SK-N-SH (cell line): Measurements from ENCODE around the gene YAP1. TPM values are rescaled to one million over a fixed set of nuclear protein-coding genes. Genes with fewer than 3 reads are reported as not detected.

Experiments used
- CTCF ChIA-PET: fragments of 300-600, 350-600 bp; formaldehyde crosslinking; extraction: SDS; loops from one replicate; lab custom pipeline; 2021; lab: Yijun Ruan, JAX
- POLR2A ChIA-PET: fragments of 350-600 bp; sonication (Branson Sonifier 250); formaldehyde crosslinking; extraction: SDS; loops from one replicate; lab custom pipeline; 2020; ENCODE audit warnings: antibody characterized with exemption, inconsistent platforms; lab: Yijun Ruan, JAX
- DNase-seq: peaks from one replicate; pipeline ENCODE4 v3.0.0; 2012
- H2AFZ ChIP-seq: fragments of 200-600 bp; sonication (generic); 2 replicates; pipeline ENCODE4 v1.8.1; 2016; ENCODE audit warnings: antibody characterized with exemption, mild to moderate bottlenecking, low read depth
- H3F3A ChIP-seq: fragments of 200-600 bp; sonication (generic); replicated peaks from 2 replicates; pipeline ENCODE3; 2016; ENCODE audit warnings: antibody characterized with exemption, mild to moderate bottlenecking; ENCODE audit not compliant: insufficient read depth
- H3K27ac ChIP-seq, 2 experiments: fragments of 200-500 bp in 1 of 2; fragments of 200-600 bp in 1 of 2; sonication (Bioruptor generic) in 1 of 2; sonication (generic), shearing (Covaris generic) in 1 of 2; 2 replicates each; pipeline versions ENCODE4 v1.5.1 to v1.6.1; 2014 to 2016; ENCODE audit warnings: low read depth in 2 of 2, inconsistent platforms in 1 of 2, low read length in 1 of 2, mild to moderate bottlenecking in 1 of 2, mixed read lengths in 1 of 2
- H3K27me3 ChIP-seq: fragments of 200-600 bp; sonication (generic), shearing (Covaris generic); 2 replicates; pipeline ENCODE4 v1.6.1; 2016; ENCODE audit warnings: mixed run types; ENCODE audit not compliant: insufficient read depth
- H3K36me3 ChIP-seq, 2 experiments: fragments of 200-500 bp in 1 of 2; fragments of 200-600 bp in 1 of 2; sonication (Bioruptor generic) in 1 of 2; sonication (generic) in 1 of 2; replicated peaks in 1 of 2; 2 replicates each; pipeline versions ENCODE3 to v1.5.1; 2014 to 2016; ENCODE audit warnings: low read length in 1 of 2, mild to moderate bottlenecking in 1 of 2; ENCODE audit not compliant: insufficient read depth in 2 of 2, control insufficient read depth in 1 of 2
- H3K4me1 ChIP-seq, 2 experiments: fragments of 200-500 bp in 1 of 2; fragments of 200-600 bp in 1 of 2; sonication (Bioruptor generic) in 1 of 2; sonication (generic), shearing (Covaris generic) in 1 of 2; 2 replicates each; pipeline versions ENCODE4 v1.5.1 to v1.6.1; 2014 to 2016; ENCODE audit warnings: low read depth in 1 of 2, low read length in 1 of 2, mixed run types in 1 of 2; ENCODE audit not compliant: insufficient read depth in 2 of 2, control insufficient read depth in 1 of 2
- H3K4me2 ChIP-seq: fragments of 200-600 bp; sonication (generic), shearing (Covaris generic); 2 replicates; pipeline ENCODE4 v1.6.1; 2017; ENCODE audit warnings: mixed run types
- H3K4me3 ChIP-seq, 2 experiments: fragments of 200-500 bp in 1 of 2; fragments of 200-600 bp in 1 of 2; sonication (Bioruptor generic) in 1 of 2; sonication (generic), shearing (Covaris generic) in 1 of 2; 2 replicates each; pipeline versions ENCODE4 v1.5.1 to v1.8.1; 2014 to 2016; ENCODE audit warnings: low read depth in 2 of 2, inconsistent platforms in 1 of 2, low read length in 1 of 2, mild to moderate bottlenecking in 1 of 2, mixed read lengths in 1 of 2, moderate library complexity in 1 of 2
- H3K79me2 ChIP-seq: fragments of 200-600 bp; sonication (generic); 2 replicates; pipeline ENCODE4 v1.8.1; 2017; ENCODE audit warnings: mild to moderate bottlenecking; ENCODE audit not compliant: insufficient read depth
- H3K9ac ChIP-seq: fragments of 200-600 bp; sonication (generic); 2 replicates; pipeline ENCODE4 v1.6.1; 2017; ENCODE audit warnings: mixed run types
- H3K9me2 ChIP-seq: fragments of 200-600 bp; sonication (generic); 2 replicates; pipeline ENCODE4 v1.6.1; 2017; ENCODE audit warnings: mixed run types
- H3K9me3 ChIP-seq: fragments of 200-600 bp; sonication (generic); 2 replicates; pipeline ENCODE4 v1.6.1; 2017; ENCODE audit warnings: mixed run types, mild to moderate bottlenecking, moderate library complexity
- H4K20me1 ChIP-seq: fragments of 200-600 bp; sonication (generic); 2 replicates; pipeline ENCODE4 v1.6.1; 2017; ENCODE audit warnings: mild to moderate bottlenecking, mixed run types; ENCODE audit not compliant: insufficient read depth
- CHD2 ChIP-seq: fragments of 150-350 bp; IDR thresholded peaks from 2 replicates; pipeline ENCODE4 v1.6.1; 2018; ENCODE audit warnings: low read length; ENCODE audit not compliant: partially characterized antibody
- EP300 ChIP-seq, 2 experiments: IDR thresholded peaks; 2 replicates each; pipeline versions ENCODE4 v1.4.0 to v1.6.1; 2012; ENCODE audit warnings: borderline replicate concordance in 1 of 2, low read depth in 1 of 2, low read length in 1 of 2
- EZH2phosphoT487 ChIP-seq: fragments of 200-600 bp; sonication (generic); IDR thresholded peaks from 2 replicates; pipeline ENCODE4 v1.6.1; 2017; ENCODE audit warnings: low read depth, mixed run types, mild to moderate bottlenecking, antibody characterized with exemption, moderate library complexity, borderline replicate concordance
- FOXJ3 ChIP-seq: sonication (generic); formaldehyde crosslinking; IDR thresholded peaks from 2 replicates; pipeline ENCODE4 v1.5.1; 2020; ENCODE audit warnings: mild to moderate bottlenecking, missing genetic modification reagents
- FOXM1 ChIP-seq: IDR thresholded peaks from 2 replicates; pipeline ENCODE4 v1.4.0; 2012; ENCODE audit warnings: low read depth, mild to moderate bottlenecking
- GATA2 ChIP-seq: sonication (generic); formaldehyde crosslinking; IDR thresholded peaks from 2 replicates; pipeline ENCODE4 v1.5.0; 2020; ENCODE audit warnings: mild to moderate bottlenecking, missing genetic modification reagents
- JUND ChIP-seq: IDR thresholded peaks from 2 replicates; pipeline ENCODE4 v1.4.0; 2012
- MEF2A ChIP-seq: IDR thresholded peaks from 2 replicates; pipeline ENCODE4 v1.4.0; 2012; ENCODE audit warnings: low read depth, borderline replicate concordance
- NFIC ChIP-seq: IDR thresholded peaks from 2 replicates; pipeline ENCODE4 v1.4.0; 2012; ENCODE audit warnings: borderline replicate concordance
- POLR2AphosphoS5 ChIP-seq: IDR thresholded peaks from 2 replicates; pipeline ENCODE4 v1.6.1; 2012; ENCODE audit warnings: low read depth, low read length
- RCOR1 ChIP-seq: fragments of 150-350 bp; IDR thresholded peaks from 2 replicates; pipeline ENCODE4 v1.6.1; 2017; ENCODE audit warnings: antibody characterized with exemption, low read length
- RXRA ChIP-seq: IDR thresholded peaks from 2 replicates; pipeline ENCODE4 v1.4.0; 2012; ENCODE audit warnings: low read depth, mild to moderate bottlenecking, borderline replicate concordance
- SIN3A ChIP-seq: IDR thresholded peaks from 2 replicates; pipeline ENCODE4 v1.6.1; 2012; ENCODE audit warnings: low read depth, mild to moderate bottlenecking, low read length, moderate library complexity, borderline replicate concordance
- SMC3 ChIP-seq: IDR thresholded peaks from 2 replicates; pipeline ENCODE4 v1.6.1; 2012; ENCODE audit warnings: low read depth, low read length, improper control_type of control experiment
- TCF12 ChIP-seq: IDR thresholded peaks from 2 replicates; pipeline ENCODE4 v1.4.0; 2012
- WGBS: methylation state at CpG from one replicate; pipeline ENCODE4 v1.1.6; 2017; ENCODE audit warnings: low lambda C conversion rate; 5-methylcytosine and 5-hydroxymethylcytosine counted together
- polyA plus RNA-seq, 3 experiments: library from polyadenylated mRNA; depleted of rRNA; stranded (reverse); fragments of >200 nt; gene quantifications; 2 replicates each; pipeline ENCODE4 v1.2.3, GENCODE V29; 2012
- TF ChIP-seq, protein P1 (sequence below): fragments of 150-350 bp; IDR thresholded peaks from 2 replicates; pipeline ENCODE4 v1.6.1; 2016; ENCODE audit warnings: mild to moderate bottlenecking, low read depth, low read length
- TF ChIP-seq, protein P2 (sequence below): IDR thresholded peaks from 2 replicates; pipeline ENCODE4 v1.4.0; 2012; ENCODE audit warnings: low read depth
- TF ChIP-seq, protein P3 (sequence below): IDR thresholded peaks from 2 replicates; pipeline ENCODE4 v1.4.0; 2012; ENCODE audit warnings: low read depth, borderline replicate concordance
- TF ChIP-seq, protein P4 (sequence below): fragments of 200-600 bp; sonication (generic); IDR thresholded peaks from 2 replicates; pipeline ENCODE4 v1.6.1; 2017; ENCODE audit warnings: antibody characterized with exemption, mild to moderate bottlenecking, moderate library complexity
- TF ChIP-seq, protein P5 (sequence below): IDR thresholded peaks from 2 replicates; pipeline ENCODE4 v1.6.1; 2012; ENCODE audit warnings: mild to moderate bottlenecking, low read depth, low read length, moderate library complexity

The YAP1 gene
- polyA plus RNA-seq, 1 of the 3 experiments (the other 2 are of a cell fraction), result 53.2 TPM

DNA sequence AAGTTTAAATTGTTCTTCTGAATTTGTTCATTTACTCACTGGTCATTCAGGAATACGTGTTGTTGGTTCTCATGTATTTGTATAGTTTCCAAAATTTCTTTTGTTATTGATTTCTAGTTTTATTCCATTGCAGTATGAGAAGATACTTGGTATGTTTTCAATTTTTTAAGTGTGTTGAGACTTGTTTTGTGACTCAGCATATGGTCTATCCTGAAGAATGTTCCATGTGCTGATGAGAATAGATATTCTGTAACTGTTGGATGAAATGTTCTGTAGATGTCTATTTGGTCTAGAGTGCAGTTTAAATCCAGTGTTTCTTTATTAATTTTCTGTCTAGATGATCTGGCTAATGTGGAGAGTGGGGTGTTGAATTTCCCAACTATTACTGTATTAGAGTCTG is 39.5 kb upstream of the YAP1 start:
- Histone ChIP-seq H4K20me1 (no peaks in the 10 kb centered on the region), H3K36me3 (no peaks in the 10 kb centered on the region), H3K79me2 (no peaks in the 10 kb centered on the region), H2AFZ (no peak overlapping the region), H3F3A (no peaks in the 10 kb centered on the region), H3K4me3 (no peak overlapping the region), H3K9me2 (no peaks in the 10 kb centered on the region), H3K9ac (no peak overlapping the region), H3K9me3 (peaks cover 9% of the 10 kb centered on the region), H3K4me2 (no peak overlapping the region), H3K4me1 (no peaks in the 10 kb centered on the region), H3K27me3 (no peaks in the 10 kb centered on the region), H3K27ac (no peak overlapping the region)
- DNase-seq, result no peak
- TF ChIP-seq NFIC (no peak), POLR2AphosphoS5 (no peak), JUND (no peak), RXRA (no peak), SIN3A (no peak), EP300 (IDR thresholded peaks at IDR 0.05; ENCODE audit: borderline replicate concordance in 1 of 2, low read depth in 1 of 2, low read length in 1 of 2) (no peak), RCOR1 (no peak), FOXM1 (no peak), FOXJ3 (no peak), CHD2 (no peak), SMC3 (no peak), GATA2 (CRISPR knock-in tag) (no peak), EZH2phosphoT487 (no peak), TCF12 (no peak), MEF2A (no peak)
- TF ChIP-seq, protein P1, sequence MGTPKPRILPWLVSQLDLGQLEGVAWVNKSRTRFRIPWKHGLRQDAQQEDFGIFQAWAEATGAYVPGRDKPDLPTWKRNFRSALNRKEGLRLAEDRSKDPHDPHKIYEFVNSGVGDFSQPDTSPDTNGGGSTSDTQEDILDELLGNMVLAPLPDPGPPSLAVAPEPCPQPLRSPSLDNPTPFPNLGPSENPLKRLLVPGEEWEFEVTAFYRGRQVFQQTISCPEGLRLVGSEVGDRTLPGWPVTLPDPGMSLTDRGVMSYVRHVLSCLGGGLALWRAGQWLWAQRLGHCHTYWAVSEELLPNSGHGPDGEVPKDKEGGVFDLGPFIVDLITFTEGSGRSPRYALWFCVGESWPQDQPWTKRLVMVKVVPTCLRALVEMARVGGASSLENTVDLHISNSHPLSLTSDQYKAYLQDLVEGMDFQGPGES, result no peak
- TF ChIP-seq, protein P2, sequence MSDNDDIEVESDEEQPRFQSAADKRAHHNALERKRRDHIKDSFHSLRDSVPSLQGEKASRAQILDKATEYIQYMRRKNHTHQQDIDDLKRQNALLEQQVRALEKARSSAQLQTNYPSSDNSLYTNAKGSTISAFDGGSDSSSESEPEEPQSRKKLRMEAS, result no peak
- TF ChIP-seq, protein P3, sequence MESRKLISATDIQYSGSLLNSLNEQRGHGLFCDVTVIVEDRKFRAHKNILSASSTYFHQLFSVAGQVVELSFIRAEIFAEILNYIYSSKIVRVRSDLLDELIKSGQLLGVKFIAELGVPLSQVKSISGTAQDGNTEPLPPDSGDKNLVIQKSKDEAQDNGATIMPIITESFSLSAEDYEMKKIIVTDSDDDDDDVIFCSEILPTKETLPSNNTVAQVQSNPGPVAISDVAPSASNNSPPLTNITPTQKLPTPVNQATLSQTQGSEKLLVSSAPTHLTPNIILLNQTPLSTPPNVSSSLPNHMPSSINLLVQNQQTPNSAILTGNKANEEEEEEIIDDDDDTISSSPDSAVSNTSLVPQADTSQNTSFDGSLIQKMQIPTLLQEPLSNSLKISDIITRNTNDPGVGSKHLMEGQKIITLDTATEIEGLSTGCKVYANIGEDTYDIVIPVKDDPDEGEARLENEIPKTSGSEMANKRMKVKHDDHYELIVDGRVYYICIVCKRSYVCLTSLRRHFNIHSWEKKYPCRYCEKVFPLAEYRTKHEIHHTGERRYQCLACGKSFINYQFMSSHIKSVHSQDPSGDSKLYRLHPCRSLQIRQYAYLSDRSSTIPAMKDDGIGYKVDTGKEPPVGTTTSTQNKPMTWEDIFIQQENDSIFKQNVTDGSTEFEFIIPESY, result no peak
- TF ChIP-seq, protein P4, sequence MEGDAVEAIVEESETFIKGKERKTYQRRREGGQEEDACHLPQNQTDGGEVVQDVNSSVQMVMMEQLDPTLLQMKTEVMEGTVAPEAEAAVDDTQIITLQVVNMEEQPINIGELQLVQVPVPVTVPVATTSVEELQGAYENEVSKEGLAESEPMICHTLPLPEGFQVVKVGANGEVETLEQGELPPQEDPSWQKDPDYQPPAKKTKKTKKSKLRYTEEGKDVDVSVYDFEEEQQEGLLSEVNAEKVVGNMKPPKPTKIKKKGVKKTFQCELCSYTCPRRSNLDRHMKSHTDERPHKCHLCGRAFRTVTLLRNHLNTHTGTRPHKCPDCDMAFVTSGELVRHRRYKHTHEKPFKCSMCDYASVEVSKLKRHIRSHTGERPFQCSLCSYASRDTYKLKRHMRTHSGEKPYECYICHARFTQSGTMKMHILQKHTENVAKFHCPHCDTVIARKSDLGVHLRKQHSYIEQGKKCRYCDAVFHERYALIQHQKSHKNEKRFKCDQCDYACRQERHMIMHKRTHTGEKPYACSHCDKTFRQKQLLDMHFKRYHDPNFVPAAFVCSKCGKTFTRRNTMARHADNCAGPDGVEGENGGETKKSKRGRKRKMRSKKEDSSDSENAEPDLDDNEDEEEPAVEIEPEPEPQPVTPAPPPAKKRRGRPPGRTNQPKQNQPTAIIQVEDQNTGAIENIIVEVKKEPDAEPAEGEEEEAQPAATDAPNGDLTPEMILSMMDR, result no peak
- TF ChIP-seq, protein P5, sequence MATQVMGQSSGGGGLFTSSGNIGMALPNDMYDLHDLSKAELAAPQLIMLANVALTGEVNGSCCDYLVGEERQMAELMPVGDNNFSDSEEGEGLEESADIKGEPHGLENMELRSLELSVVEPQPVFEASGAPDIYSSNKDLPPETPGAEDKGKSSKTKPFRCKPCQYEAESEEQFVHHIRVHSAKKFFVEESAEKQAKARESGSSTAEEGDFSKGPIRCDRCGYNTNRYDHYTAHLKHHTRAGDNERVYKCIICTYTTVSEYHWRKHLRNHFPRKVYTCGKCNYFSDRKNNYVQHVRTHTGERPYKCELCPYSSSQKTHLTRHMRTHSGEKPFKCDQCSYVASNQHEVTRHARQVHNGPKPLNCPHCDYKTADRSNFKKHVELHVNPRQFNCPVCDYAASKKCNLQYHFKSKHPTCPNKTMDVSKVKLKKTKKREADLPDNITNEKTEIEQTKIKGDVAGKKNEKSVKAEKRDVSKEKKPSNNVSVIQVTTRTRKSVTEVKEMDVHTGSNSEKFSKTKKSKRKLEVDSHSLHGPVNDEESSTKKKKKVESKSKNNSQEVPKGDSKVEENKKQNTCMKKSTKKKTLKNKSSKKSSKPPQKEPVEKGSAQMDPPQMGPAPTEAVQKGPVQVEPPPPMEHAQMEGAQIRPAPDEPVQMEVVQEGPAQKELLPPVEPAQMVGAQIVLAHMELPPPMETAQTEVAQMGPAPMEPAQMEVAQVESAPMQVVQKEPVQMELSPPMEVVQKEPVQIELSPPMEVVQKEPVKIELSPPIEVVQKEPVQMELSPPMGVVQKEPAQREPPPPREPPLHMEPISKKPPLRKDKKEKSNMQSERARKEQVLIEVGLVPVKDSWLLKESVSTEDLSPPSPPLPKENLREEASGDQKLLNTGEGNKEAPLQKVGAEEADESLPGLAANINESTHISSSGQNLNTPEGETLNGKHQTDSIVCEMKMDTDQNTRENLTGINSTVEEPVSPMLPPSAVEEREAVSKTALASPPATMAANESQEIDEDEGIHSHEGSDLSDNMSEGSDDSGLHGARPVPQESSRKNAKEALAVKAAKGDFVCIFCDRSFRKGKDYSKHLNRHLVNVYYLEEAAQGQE, result no peak
- POLR2A ChIA-PET, result no interaction called here
- 18% methylated on average over 1 of the region's 1 CpG for WGBS
- CTCF ChIA-PET, result no interaction called here
